ENCODE measurements around the gene DNAJC17.

Gene DNAJC17

DNA sequence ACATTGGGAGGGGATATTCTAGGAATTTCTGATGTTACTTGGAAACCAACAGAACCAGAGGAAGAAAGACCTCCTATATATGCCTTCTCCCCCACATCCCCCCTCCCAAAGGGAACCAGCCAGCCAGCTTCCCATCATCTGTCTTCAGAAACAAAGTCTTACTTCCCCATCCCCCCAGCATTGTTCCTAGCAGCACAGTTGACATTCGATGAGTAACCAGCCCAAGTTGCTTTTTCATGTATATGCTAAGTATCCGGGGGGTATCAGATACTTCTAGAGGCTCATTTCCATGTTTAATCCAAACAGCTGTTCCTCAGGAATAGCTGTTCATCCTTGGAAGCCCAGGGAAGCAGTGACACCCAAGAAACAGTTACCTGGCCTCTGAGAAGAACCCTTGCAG, 68.2 kb downstream of the DNAJC17 start:
- TF ChIP-seq CTCF (IDR thresholded peaks at IDR 0.05; ENCODE audit: insufficient read depth, low read length, poor library complexity, severe bottlenecking): no peak
- no peak for TF ChIP-seq EZH2phosphoT487 (conservative IDR thresholded peaks at IDR 0.05; ENCODE audit: low read length)
- H3K36me3 ChIP-seq (ENCODE audit: low read length): peaks cover 18% of the 10 kb centered on the region; the same call in 1 of the 2 replicates
- no peaks in the 10 kb centered on the region for H3K9me3 ChIP-seq (ENCODE audit: insufficient read depth, low read length)
- H3K27ac ChIP-seq (ENCODE audit: low read depth, low read length): no peak overlapping the region
- H2AFZ ChIP-seq (ENCODE audit: low read depth, low read length, severe bottlenecking): no peak overlapping the region
- H3K4me3 ChIP-seq (ENCODE audit: insufficient read depth, low read length, poor library complexity, severe bottlenecking): no peak overlapping the region
- H3F3A ChIP-seq (ENCODE audit: insufficient read depth): peaks cover 15% of the 10 kb centered on the region; the same call in 1 of the 2 replicates
- no peaks in the 10 kb centered on the region for H3K79me2 ChIP-seq (ENCODE audit: insufficient read depth, low read length)
- H4K20me1 ChIP-seq (ENCODE audit: low read depth, low read length): no peaks in the 10 kb centered on the region
- no peaks in the 10 kb centered on the region for H3K27me3 ChIP-seq (ENCODE audit: low read length)
- no peak overlapping the region for H3K4me2 ChIP-seq (ENCODE audit: low read depth, low read length, poor library complexity, severe bottlenecking)
- no peak overlapping the region for H3K9ac ChIP-seq (ENCODE audit: low read length)
- no peaks in the 10 kb centered on the region for H3K9me2 ChIP-seq (replicated peaks; ENCODE audit: insufficient read depth, low read length)

DNA sequence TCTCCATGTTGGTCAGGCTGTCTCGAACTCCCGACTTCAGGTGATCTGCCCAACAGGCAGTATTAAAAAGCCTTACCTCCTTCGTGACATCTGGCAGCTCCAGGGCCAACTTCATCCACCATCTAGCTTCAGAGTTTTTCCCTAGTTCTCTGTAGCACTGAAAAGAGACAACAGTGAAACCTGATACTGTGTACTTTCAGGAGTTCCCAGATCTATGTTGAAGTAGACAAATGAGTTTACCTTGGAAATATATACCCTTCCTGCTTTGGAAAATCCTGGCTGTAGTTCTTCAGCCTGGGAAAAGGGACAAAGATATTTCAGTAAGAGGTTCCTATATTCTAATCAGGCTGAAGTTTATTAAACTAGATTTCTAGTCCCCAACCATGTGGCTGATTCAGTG, 70.2 kb downstream of the DNAJC17 start:
- Histone ChIP-seq H3K79me2 (ENCODE audit: insufficient read depth, low read length) (no peaks in the 10 kb centered on the region), H3K27me3 (ENCODE audit: low read length) (no peaks in the 10 kb centered on the region), H3K27ac (ENCODE audit: low read depth, low read length) (no peak overlapping the region), H3F3A (ENCODE audit: insufficient read depth) (peaks cover 16% of the 10 kb centered on the region; the same call in 1 of the 2 replicates), H3K4me3 (ENCODE audit: insufficient read depth, low read length, poor library complexity, severe bottlenecking) (no peak overlapping the region), H3K9me2 (replicated peaks; ENCODE audit: insufficient read depth, low read length) (no peaks in the 10 kb centered on the region), H4K20me1 (ENCODE audit: low read depth, low read length) (no peaks in the 10 kb centered on the region), H3K4me2 (ENCODE audit: low read depth, low read length, poor library complexity, severe bottlenecking) (no peak overlapping the region), H3K9ac (ENCODE audit: low read length) (no peak overlapping the region), H2AFZ (ENCODE audit: low read depth, low read length, severe bottlenecking) (no peak overlapping the region), H3K36me3 (ENCODE audit: low read length) (peaks cover 18% of the 10 kb centered on the region; the same call in 1 of the 2 replicates), H3K9me3 (ENCODE audit: insufficient read depth, low read length) (no peaks in the 10 kb centered on the region)
- no peak for TF ChIP-seq EZH2phosphoT487 (conservative IDR thresholded peaks at IDR 0.05; ENCODE audit: low read length)
- no peak for TF ChIP-seq CTCF (IDR thresholded peaks at IDR 0.05; ENCODE audit: insufficient read depth, low read length, poor library complexity, severe bottlenecking)

DNA sequence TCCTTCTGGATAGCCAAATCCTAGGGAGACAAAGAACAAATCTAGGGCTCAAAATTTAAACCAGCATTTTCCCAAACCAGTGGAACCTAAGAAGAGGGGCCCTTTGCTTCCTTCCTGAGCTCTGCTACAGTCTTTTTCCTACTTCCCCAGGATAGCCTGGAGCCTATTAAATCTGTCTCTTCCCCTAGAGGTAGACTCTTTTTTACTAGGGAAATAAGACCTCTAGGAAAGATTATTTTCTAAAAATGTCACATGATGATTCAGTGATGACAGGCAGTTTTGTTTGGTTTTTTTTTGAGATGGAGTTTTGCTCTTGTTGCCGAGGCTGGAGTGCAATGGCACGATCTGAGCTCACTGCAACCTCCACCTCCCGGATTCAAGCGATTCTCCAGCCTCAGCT, 70.7 kb downstream of the DNAJC17 start:
- H3K4me3 ChIP-seq (ENCODE audit: insufficient read depth, low read length, poor library complexity, severe bottlenecking): no peak overlapping the region
- no peak for TF ChIP-seq CTCF (IDR thresholded peaks at IDR 0.05; ENCODE audit: insufficient read depth, low read length, poor library complexity, severe bottlenecking)
- no peak overlapping the region for H3K9ac ChIP-seq (ENCODE audit: low read length)
- H4K20me1 ChIP-seq (ENCODE audit: low read depth, low read length): no peaks in the 10 kb centered on the region
- no peaks in the 10 kb centered on the region for H3K9me3 ChIP-seq (ENCODE audit: insufficient read depth, low read length)
- H2AFZ ChIP-seq (ENCODE audit: low read depth, low read length, severe bottlenecking): no peak overlapping the region
- no peak overlapping the region for H3K4me2 ChIP-seq (ENCODE audit: low read depth, low read length, poor library complexity, severe bottlenecking)
- no peaks in the 10 kb centered on the region for H3K27me3 ChIP-seq (ENCODE audit: low read length)
- H3K9me2 ChIP-seq (replicated peaks; ENCODE audit: insufficient read depth, low read length): no peaks in the 10 kb centered on the region
- H3K79me2 ChIP-seq (ENCODE audit: insufficient read depth, low read length): no peaks in the 10 kb centered on the region
- H3F3A ChIP-seq (ENCODE audit: insufficient read depth): peaks cover 16% of the 10 kb centered on the region; the same call in 1 of the 2 replicates
- peaks cover 19% of the 10 kb centered on the region; the same call in 1 of the 2 replicates for H3K36me3 ChIP-seq (ENCODE audit: low read length)
- H3K27ac ChIP-seq (ENCODE audit: low read depth, low read length): no peak overlapping the region
